ENCODE data around the gene GNAQ. TPM values are rescaled to one million over a fixed set of nuclear protein-coding genes. Genes with fewer than 3 reads are reported as not detected.

The GNAQ gene
- total RNA-seq, 1 experiment from 2014 or later: 38.2 TPM

- no peak for DNase-seq (ENCODE audit: unreplicated experiment)
- ChIA-PET CTCF (interaction anchor here (0.6 to 1.0 kb wide), 3 partner anchors 10 to 476 kb away, joined by 3 to 4 read pairs (median 3); no protein-coding TSS in a partner anchor), POLR2A (interaction anchor here (0.6 to 1.4 kb wide), 4 partner anchors 10 to 70 kb away, joined by 3 to 5 read pairs (median 4); no protein-coding TSS in a partner anchor)
- H3K4me3 Mint-ChIP-seq (ENCODE audit: unreplicated experiment): no peak overlapping the region
- no peaks in the 10 kb centered on the region for H3K9me3 Mint-ChIP-seq (ENCODE audit: unreplicated experiment)
- BruUV-seq (replicated peaks): no TSS peak
- no peak overlapping the region for H3K27ac Mint-ChIP-seq (ENCODE audit: low read depth, unreplicated experiment)
- no peak for TF ChIP-seq CTCF (IDR thresholded peaks at IDR 0.05; ENCODE audit: unreplicated experiment)
- intact Hi-C loops (cut with micrococcal nuclease): no loop called here
- peaks cover 17% of the 10 kb centered on the region for H3K4me1 Mint-ChIP-seq (ENCODE audit: insufficient read depth, unreplicated experiment)
- H3K36me3 Mint-ChIP-seq (ENCODE audit: insufficient read depth, unreplicated experiment): no peaks in the 10 kb centered on the region
- no peaks in the 10 kb centered on the region for H3K27me3 Mint-ChIP-seq (ENCODE audit: insufficient read depth, unreplicated experiment)
Measured at GRCh38 chr9:77906991-77907390, 124.6 kb downstream of the GNAQ start.

GRCh38 chr9:77903666-77904285 lies 127.8 kb downstream of the GNAQ start:
- Mint-ChIP-seq H3K27ac (ENCODE audit: low read depth, unreplicated experiment) (no peak overlapping the region), H3K4me3 (ENCODE audit: unreplicated experiment) (no peak overlapping the region), H3K9me3 (ENCODE audit: unreplicated experiment) (no peaks in the 10 kb centered on the region), H3K27me3 (ENCODE audit: insufficient read depth, unreplicated experiment) (no peaks in the 10 kb centered on the region), H3K36me3 (ENCODE audit: insufficient read depth, unreplicated experiment) (no peaks in the 10 kb centered on the region), H3K4me1 (ENCODE audit: insufficient read depth, unreplicated experiment) (peaks cover 10% of the 10 kb centered on the region)
- CTCF ChIA-PET: no interaction called here
- POLR2A ChIA-PET: interaction anchor here (0.6 kb wide), 1 partner anchor 1480 kb away, joined by 3 read pairs; no protein-coding TSS in a partner anchor
- BruUV-seq (replicated peaks): no TSS peak
- intact Hi-C loops (cut with micrococcal nuclease): no loop called here
- no peak for DNase-seq (ENCODE audit: unreplicated experiment)
- TF ChIP-seq CTCF (IDR thresholded peaks at IDR 0.05; ENCODE audit: unreplicated experiment): no peak

- Mint-ChIP-seq H3K27me3 (ENCODE audit: insufficient read depth, unreplicated experiment) (no peaks in the 10 kb centered on the region), H3K27ac (ENCODE audit: low read depth, unreplicated experiment) (no peak overlapping the region), H3K9me3 (ENCODE audit: unreplicated experiment) (no peaks in the 10 kb centered on the region), H3K4me1 (ENCODE audit: insufficient read depth, unreplicated experiment) (peaks cover 6% of the 10 kb centered on the region), H3K36me3 (ENCODE audit: insufficient read depth, unreplicated experiment) (no peaks in the 10 kb centered on the region), H3K4me3 (ENCODE audit: unreplicated experiment) (no peak overlapping the region)
- POLR2A ChIA-PET: interaction anchor here (0.7 kb wide), 1 partner anchor 220 kb away, joined by 4 read pairs; no protein-coding TSS in a partner anchor
- intact Hi-C loops (cut with micrococcal nuclease): no loop called here
- TF ChIP-seq CTCF (IDR thresholded peaks at IDR 0.05; ENCODE audit: unreplicated experiment): no peak
- BruUV-seq (replicated peaks): no TSS peak
- CTCF ChIA-PET: no interaction called here
- no peak for DNase-seq (ENCODE audit: unreplicated experiment)
Measured at GRCh38 chr9:77901771-77902170, 129.8 kb downstream of the GNAQ start.

- no peaks in the 10 kb centered on the region for H3K9me3 Mint-ChIP-seq (ENCODE audit: unreplicated experiment)
- no peak for DNase-seq (ENCODE audit: unreplicated experiment)
- no peaks in the 10 kb centered on the region for H3K27me3 Mint-ChIP-seq (ENCODE audit: insufficient read depth, unreplicated experiment)
- TF ChIP-seq CTCF (IDR thresholded peaks at IDR 0.05; ENCODE audit: unreplicated experiment): no peak
- intact Hi-C loops (cut with micrococcal nuclease): no loop called here
- H3K27ac Mint-ChIP-seq (ENCODE audit: low read depth, unreplicated experiment): no peak overlapping the region
- ChIA-PET CTCF (interaction anchor here (0.6 to 1.2 kb wide), 3 partner anchors 9 to 468 kb away, joined by 3 read pairs; no protein-coding TSS in a partner anchor), POLR2A (no interaction called here)
- no TSS peak for BruUV-seq (replicated peaks)
- no peak overlapping the region for H3K4me3 Mint-ChIP-seq (ENCODE audit: unreplicated experiment)
- H3K4me1 Mint-ChIP-seq (ENCODE audit: insufficient read depth, unreplicated experiment): peaks cover 6% of the 10 kb centered on the region
- peaks cover under 1% of the 10 kb centered on the region for H3K36me3 Mint-ChIP-seq (ENCODE audit: insufficient read depth, unreplicated experiment)
Measured at GRCh38 chr9:77901018-77901417, 130.6 kb downstream of the GNAQ start.

Measured in MCF 10A (cell line).